B cell (primary cell): ENCODE measurements around the gene LRRN4CL.
"Not testable (repeated sequence)": the region's sequence is repeated elsewhere in the genome, so short reads cannot be mapped to it uniquely, and the experiment has no call there.

Source experiments
- CTCF ChIP-seq: fragments of 200-600 bp; IDR thresholded peaks from one replicate; pipeline ENCODE4 v1.8.0; 2022; ENCODE audit warnings: antibody characterized with exemption, mild to moderate bottlenecking
- EZH2 ChIP-seq: IDR thresholded peaks from 2 replicates; pipeline ENCODE4 v1.6.1; 2012; ENCODE audit warnings: borderline replicate concordance, low read depth, mild to moderate bottlenecking, moderate library complexity, low read length; ENCODE audit not compliant: insufficient read depth, poor library complexity, severe bottlenecking

- TF ChIP-seq CTCF, EZH2: not testable (repeated sequence)
These were observed 13.9 kb downstream of the LRRN4CL start for GRCh38 chr11:62675415-62675814.
